Measurements from ENCODE around the gene ZNF491. TPM values are rescaled to one million over a fixed set of nuclear protein-coding genes. Genes with fewer than 3 reads are reported as not detected.
"Not testable (repeated sequence)": the region's sequence is repeated elsewhere in the genome, so short reads cannot be mapped to it uniquely, and the experiment has no call there.

ZNF491 gene
- total RNA-seq, 1 donor from 2014 or later: 2.4 TPM

GRCh38 chr19:11769995-11770394, 28.3 kb upstream of the ZNF491 start:
- no peak for DNase-seq
- H3K27me3 ChIP-seq (ENCODE audit: low read depth): no peaks in the 10 kb centered on the region
- H3K27ac ChIP-seq (replicated peaks): no peak overlapping the region
- no peak overlapping the region for H3K4me3 ChIP-seq
- H3K9me3 ChIP-seq (replicated peaks): peaks cover 43% of the 10 kb centered on the region
- intact Hi-C loops (cut with micrococcal nuclease): no loop called here
- peaks cover 3% of the 10 kb centered on the region for H3K36me3 ChIP-seq
- H3K4me1 ChIP-seq: peaks cover 24% of the 10 kb centered on the region
- no peak for TF ChIP-seq CTCF (IDR thresholded peaks at IDR 0.05; ENCODE audit: borderline replicate concordance)

- H3K27ac ChIP-seq (replicated peaks); DNase-seq; H3K4me3 ChIP-seq; intact Hi-C loops (cut with micrococcal nuclease); H3K27me3 ChIP-seq (ENCODE audit: low read depth); H3K36me3 ChIP-seq: not testable (repeated sequence)
- peak; percentile 23 for TF ChIP-seq CTCF (IDR thresholded peaks at IDR 0.05; ENCODE audit: borderline replicate concordance)
- H3K9me3 ChIP-seq (replicated peaks): peaks cover 57% of the 10 kb centered on the region
- H3K4me1 ChIP-seq: peaks cover 20% of the 10 kb centered on the region
These were observed 26.8 kb upstream of the ZNF491 start for GRCh38 chr19:11771520-11771919.

- peaks cover 90% of the 10 kb centered on the region for H3K9me3 ChIP-seq (replicated peaks)
These were observed 21.7 kb upstream of the ZNF491 start for GRCh38 chr19:11776669-11777068.

GRCh38 chr19:11780431-11781020, 17.8 kb upstream of the ZNF491 start:
- no peak for TF ChIP-seq CTCF (IDR thresholded peaks at IDR 0.05; ENCODE audit: borderline replicate concordance)
- H3K9me3 ChIP-seq (replicated peaks): peaks cover 91% of the 10 kb centered on the region
- no peaks in the 10 kb centered on the region for H3K4me1 ChIP-seq
- H3K27me3 ChIP-seq (ENCODE audit: low read depth): no peaks in the 10 kb centered on the region
- H3K36me3 ChIP-seq: peaks cover 84% of the 10 kb centered on the region
- intact Hi-C loops (cut with micrococcal nuclease): no loop called here
- H3K27ac ChIP-seq (replicated peaks): no peak overlapping the region
- H3K4me3 ChIP-seq: no peak overlapping the region
- DNase-seq: no peak

More at GRCh38 chr19:11776669-11777068, 21.7 kb upstream of the ZNF491 start:
- H3K27ac ChIP-seq (replicated peaks); intact Hi-C loops (cut with micrococcal nuclease); H3K27me3 ChIP-seq (ENCODE audit: low read depth); H3K4me3 ChIP-seq; H3K4me1 ChIP-seq; DNase-seq: not testable (repeated sequence)
- peaks cover 61% of the 10 kb centered on the region for H3K36me3 ChIP-seq

- Histone ChIP-seq H3K4me1 (no peaks in the 10 kb centered on the region), H3K27ac (replicated peaks) (no peak overlapping the region), H3K9me3 (replicated peaks) (peaks cover 89% of the 10 kb centered on the region), H3K4me3 (no peak overlapping the region), H3K27me3 (ENCODE audit: low read depth) (no peaks in the 10 kb centered on the region), H3K36me3 (peaks cover 77% of the 10 kb centered on the region)
- intact Hi-C loops (cut with micrococcal nuclease): no loop called here
- no peak for TF ChIP-seq CTCF (IDR thresholded peaks at IDR 0.05; ENCODE audit: borderline replicate concordance)
- DNase-seq: no peak
These were observed 16.8 kb upstream of the ZNF491 start for GRCh38 chr19:11781295-11782057.

GRCh38 chr19:11783767-11784166, 14.6 kb upstream of the ZNF491 start:
- TF ChIP-seq CTCF (IDR thresholded peaks at IDR 0.05; ENCODE audit: borderline replicate concordance): no peak
- Histone ChIP-seq H3K4me3 (no peak overlapping the region), H3K27me3 (ENCODE audit: low read depth) (no peaks in the 10 kb centered on the region), H3K9me3 (replicated peaks) (peaks cover 96% of the 10 kb centered on the region), H3K27ac (replicated peaks) (no peak overlapping the region), H3K36me3 (peaks cover 55% of the 10 kb centered on the region), H3K4me1 (no peaks in the 10 kb centered on the region)
- DNase-seq: no peak
- intact Hi-C loops (cut with micrococcal nuclease): no loop called here
